Lung (tissue), 12 donors: ENCODE results near the gene PTPRN2. TPM values are rescaled to one million over a fixed set of nuclear protein-coding genes. Genes with fewer than 3 reads are reported as not detected.

ENCODE experiments used
- ATAC-seq: fragments of 200-7000 bp; cut with Tn5 transposase; one replicate; pipeline ENCODE4 v1.9.1; 2020; ENCODE audit warnings: moderate number of reproducible peaks; ENCODE audit not compliant: insufficient read depth, low FRiP score
- DNase-seq, 3 donors: peaks; one replicate each; pipeline ENCODE4 v3.0.0-alpha.2; 2013 to 2017
- H3K27ac ChIP-seq, 2 donors: one replicate each; pipeline ENCODE4 v1.5.1; 2013; ENCODE audit warnings: mild to moderate bottlenecking in 2 of 2, moderate library complexity in 2 of 2, control low read depth in 1 of 2, inconsistent platforms in 1 of 2, low read depth in 1 of 2, low read length in 1 of 2
- H3K27me3 ChIP-seq, 3 donors: one replicate each; pipeline ENCODE4 v1.5.1; 2013; ENCODE audit warnings: low read length in 2 of 3; ENCODE audit not compliant: control insufficient read depth in 3 of 3, insufficient read depth in 3 of 3
- H3K36me3 ChIP-seq, 4 donors: one replicate each; pipeline ENCODE4 v1.5.1; 2013; ENCODE audit warnings: low read length in 4 of 4, mild to moderate bottlenecking in 1 of 4, moderate library complexity in 1 of 4; ENCODE audit not compliant: control insufficient read depth in 4 of 4, insufficient read depth in 4 of 4
- H3K4me1 ChIP-seq, 5 donors: one replicate each; pipeline ENCODE4 v1.5.1; 2013; ENCODE audit warnings: low read length in 5 of 5, mild to moderate bottlenecking in 2 of 5, moderate library complexity in 1 of 5; ENCODE audit not compliant: control insufficient read depth in 5 of 5, insufficient read depth in 5 of 5
- H3K4me3 ChIP-seq: one replicate; pipeline ENCODE4 v1.5.1; 2013; ENCODE audit warnings: mild to moderate bottlenecking, control low read depth, moderate library complexity
- H3K9ac ChIP-seq, 2 donors: one replicate each; pipeline ENCODE4 v1.5.1; 2013; ENCODE audit warnings: low read length in 2 of 2, control low read depth in 1 of 2; ENCODE audit not compliant: insufficient read depth in 1 of 2
- H3K9me3 ChIP-seq, 4 donors: one replicate each; pipeline ENCODE4 v1.5.1; 2013; ENCODE audit warnings: low read length in 3 of 4, mild to moderate bottlenecking in 1 of 4, moderate library complexity in 1 of 4; ENCODE audit not compliant: control insufficient read depth in 4 of 4, insufficient read depth in 3 of 4
- CTCF ChIP-seq: IDR thresholded peaks from 2 replicates; pipeline ENCODE4 v1.5.1; 2012; ENCODE audit warnings: mild to moderate bottlenecking; ENCODE audit errors: control extremely low read depth, extremely low read depth
- WGBS, 2 donors: extraction: QIAGEN DNeasy Blood & Tissue Kit; methylation state at CpG; one replicate each; pipeline ENCODE4 v1.1.7; 2013; 5-methylcytosine and 5-hydroxymethylcytosine counted together
- polyA plus RNA-seq, 2 donors: library from polyadenylated mRNA; stranded (reverse); fragments of 200-250 nt; gene quantifications; one replicate each; pipeline ENCODE4 v1.2.1, GENCODE V29; 2013
- total RNA-seq, 2 donors: library from RNA; depleted of rRNA in 1 of 2; stranded (reverse); fragments of >200 nt in 1 of 2; gene quantifications; one replicate each; pipeline ENCODE4 v1.2.1, GENCODE V29; 2014 to 2021
- donor health status: control.
- donor health status: control.
- donor health status: Bipolar disorder and iron deficiency.
- donor health status: healthy.
- donor health status: DM: yes; HTN: yes; CAD: no.

PTPRN2 gene
- total and polyA plus RNA-seq, 4 donors: 2.1 to 7.4 (median 4.4) TPM

GRCh38 chr7:158246960-158247673 is 340.5 kb downstream of the PTPRN2 start:
- ATAC-seq: no peak
- Histone ChIP-seq H3K4me1 (no peaks in the 10 kb centered on the region), H3K4me3 (no peak overlapping the region), H3K36me3 (no peaks in the 10 kb centered on the region), H3K27me3 (no peaks in the 10 kb centered on the region), H3K9me3 (peaks cover 0 to 16% (median 9%) of the 10 kb centered on the region in 4 donors), H3K27ac (no peak overlapping the region), H3K9ac (no peak overlapping the region)
- DNase-seq: no peak
- 82 to 87% methylated on average over 28 of the region's 28 CpGs for WGBS, 2 donors
- TF ChIP-seq CTCF: no peak

- no peak for TF ChIP-seq CTCF
- Histone ChIP-seq H3K27me3 (no peaks in the 10 kb centered on the region), H3K9me3 (peaks cover 0 to 15% (median 9%) of the 10 kb centered on the region in 4 donors), H3K9ac (no peak overlapping the region), H3K27ac (no peak overlapping the region), H3K4me3 (no peak overlapping the region), H3K4me1 (no peaks in the 10 kb centered on the region), H3K36me3 (no peaks in the 10 kb centered on the region)
- no peak for ATAC-seq
- 88 to 92% methylated on average over 24 of the region's 24 CpGs for WGBS, 2 donors
- DNase-seq: no peak
These were observed 341.2 kb downstream of the PTPRN2 start for GRCh38 chr7:158246272-158246959.

GRCh38 chr7:158245724-158246041 is 341.9 kb downstream of the PTPRN2 start:
- ATAC-seq (no peak), DNase-seq (no peak)
- no peak overlapping the region for H3K27ac ChIP-seq
- 95 to 96% methylated on average over 12 of the region's 12 CpGs for WGBS, 2 donors
- H3K36me3 ChIP-seq: no peaks in the 10 kb centered on the region
- no peak for TF ChIP-seq CTCF
- no peaks in the 10 kb centered on the region for H3K27me3 ChIP-seq
- H3K9ac ChIP-seq: no peak overlapping the region
- peaks cover 0 to 14% (median 6%) of the 10 kb centered on the region in 4 donors for H3K9me3 ChIP-seq
- H3K4me1 ChIP-seq: no peaks in the 10 kb centered on the region
- no peak overlapping the region for H3K4me3 ChIP-seq
